GM19238 (cell line): ENCODE measurements around the gene KIF17.
"Not testable (repeated sequence)": the region's sequence is repeated elsewhere in the genome, so short reads cannot be mapped to it uniquely, and the experiment has no call there.

ENCODE experiments used
- DNase-seq: peaks from one replicate; pipeline ENCODE4 v3.0.0; 2011; ENCODE audit warnings: low spot score; ENCODE audit not compliant: insufficient read length

Gene KIF17

GRCh38 chr1:20727746-20728316 is 10.0 kb upstream of the KIF17 start:
- DNase-seq: no peak

- no peak for DNase-seq
Observed at GRCh38 chr1:20726932-20727745, 9.3 kb upstream of the KIF17 start.

GRCh38 chr1:20726118-20726911 is 8.5 kb upstream of the KIF17 start:
- DNase-seq: no peak

- no peak for DNase-seq
Observed at GRCh38 chr1:20725189-20726117, 7.6 kb upstream of the KIF17 start.

GRCh38 chr1:20724364-20725188 is 6.8 kb upstream of the KIF17 start:
- DNase-seq: no peak

GRCh38 chr1:20723537-20724363 is 5.9 kb upstream of the KIF17 start:
- no peak for DNase-seq

- DNase-seq: no peak
Observed at GRCh38 chr1:20723159-20723536, 5.3 kb upstream of the KIF17 start.

GRCh38 chr1:20721117-20722061 is 3.6 kb upstream of the KIF17 start:
- DNase-seq: no peak

- no peak for DNase-seq
Observed at GRCh38 chr1:20720631-20721091, 2.9 kb upstream of the KIF17 start.

GRCh38 chr1:20719871-20720620 is 2.2 kb upstream of the KIF17 start:
- no peak for DNase-seq

GRCh38 chr1:20719261-20719660 is 1.5 kb upstream of the KIF17 start:
- no peak for DNase-seq

- DNase-seq: not testable (repeated sequence)
Observed at GRCh38 chr1:20718343-20718882, 606 bp upstream of the KIF17 start.

GRCh38 chr1:20716232-20716631 is 1.6 kb downstream of the KIF17 start:
- no peak for DNase-seq

- no peak for DNase-seq
Observed at GRCh38 chr1:20715406-20715805, 2.4 kb downstream of the KIF17 start.

- no peak for DNase-seq
Observed at GRCh38 chr1:20713440-20713839, 4.4 kb downstream of the KIF17 start.

- DNase-seq: no peak
Observed at GRCh38 chr1:20712215-20712577, 5.6 kb downstream of the KIF17 start.
